Gastrocnemius medialis (tissue), 4 donors: Measurements from ENCODE around the gene SASH1.

ENCODE experiments used
- POLR2A ChIP-seq, 2 donors: fragments of 450-650 bp; IDR thresholded peaks; one replicate each; pipeline ENCODE4 v1.6.1; 2017; ENCODE audit warnings: antibody characterized with exemption in 2 of 2, mild to moderate bottlenecking in 2 of 2, moderate library complexity in 2 of 2
- TF ChIP-seq, protein P1 (sequence below), 5 experiments: fragments of 450-650 bp in 3 of 5; fragments of 200-600 bp in 2 of 5; sonication (generic) in 2 of 5; IDR thresholded peaks in 4 of 5; conservative IDR thresholded peaks in 1 of 5; 1 replicate in 4 of 5; 2 replicates in 1 of 5; pipeline ENCODE4 v1.5.1; 2016 to 2019; ENCODE audit warnings: antibody characterized with exemption in 5 of 5, mild to moderate bottlenecking in 3 of 5, moderate library complexity in 3 of 5

DNA sequence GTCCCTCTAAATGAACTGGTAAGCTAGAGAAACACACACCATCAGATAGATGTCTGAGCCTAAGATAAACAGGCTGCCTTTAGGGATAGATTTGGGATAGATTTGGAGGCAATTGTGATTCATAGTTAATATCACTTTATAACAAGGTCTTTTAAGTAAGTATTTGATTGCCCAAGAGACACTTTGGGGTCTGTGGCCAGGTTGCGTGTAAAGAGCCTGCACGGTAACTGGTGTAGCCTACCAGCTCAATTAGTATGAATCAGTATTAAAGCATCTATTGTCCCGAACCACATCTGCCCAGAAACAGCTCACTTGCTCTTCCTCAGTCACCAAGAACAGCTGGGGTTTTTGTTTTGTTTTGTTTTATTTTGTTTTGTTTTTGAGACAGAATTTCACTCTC, 193.3 kb downstream of the SASH1 start:
- TF ChIP-seq, protein P1, sequence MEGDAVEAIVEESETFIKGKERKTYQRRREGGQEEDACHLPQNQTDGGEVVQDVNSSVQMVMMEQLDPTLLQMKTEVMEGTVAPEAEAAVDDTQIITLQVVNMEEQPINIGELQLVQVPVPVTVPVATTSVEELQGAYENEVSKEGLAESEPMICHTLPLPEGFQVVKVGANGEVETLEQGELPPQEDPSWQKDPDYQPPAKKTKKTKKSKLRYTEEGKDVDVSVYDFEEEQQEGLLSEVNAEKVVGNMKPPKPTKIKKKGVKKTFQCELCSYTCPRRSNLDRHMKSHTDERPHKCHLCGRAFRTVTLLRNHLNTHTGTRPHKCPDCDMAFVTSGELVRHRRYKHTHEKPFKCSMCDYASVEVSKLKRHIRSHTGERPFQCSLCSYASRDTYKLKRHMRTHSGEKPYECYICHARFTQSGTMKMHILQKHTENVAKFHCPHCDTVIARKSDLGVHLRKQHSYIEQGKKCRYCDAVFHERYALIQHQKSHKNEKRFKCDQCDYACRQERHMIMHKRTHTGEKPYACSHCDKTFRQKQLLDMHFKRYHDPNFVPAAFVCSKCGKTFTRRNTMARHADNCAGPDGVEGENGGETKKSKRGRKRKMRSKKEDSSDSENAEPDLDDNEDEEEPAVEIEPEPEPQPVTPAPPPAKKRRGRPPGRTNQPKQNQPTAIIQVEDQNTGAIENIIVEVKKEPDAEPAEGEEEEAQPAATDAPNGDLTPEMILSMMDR (IDR thresholded peaks at IDR 0.05 in 4 of 5, conservative IDR thresholded peaks at IDR 0.05 in 1 of 5) = no peak
- TF ChIP-seq POLR2A (IDR thresholded peaks at IDR 0.05) = no peak
